Upper lobe of right lung (tissue), 1 donor: ENCODE measurements around the gene UQCR11. TPM values are rescaled to one million over a fixed set of nuclear protein-coding genes. Genes with fewer than 3 reads are reported as not detected.

ENCODE experiments used
- ATAC-seq: fragments of 200-7000 bp; cut with Tn5 transposase; one replicate; pipeline ENCODE4 v1.9.1; 2020; ENCODE audit warnings: mild to moderate bottlenecking, moderate library complexity
- DNase-seq: peaks from one replicate; pipeline ENCODE4 v3.0.0-alpha.2; 2020
- H3K27ac ChIP-seq: fragments of 200-600 bp; one replicate; pipeline ENCODE4 v1.8.0; 2022
- H3K27me3 ChIP-seq: fragments of 200-600 bp; one replicate; pipeline ENCODE4 v1.8.0; 2022; ENCODE audit warnings: mild to moderate bottlenecking
- H3K36me3 ChIP-seq: fragments of 200-600 bp; one replicate; pipeline ENCODE4 v1.8.0; 2022
- H3K4me1 ChIP-seq: fragments of 200-600 bp; one replicate; pipeline ENCODE4 v1.8.0; 2022
- H3K4me3 ChIP-seq: fragments of 200-600 bp; one replicate; pipeline ENCODE4 v1.8.0; 2022; ENCODE audit warnings: mild to moderate bottlenecking
- H3K9me3 ChIP-seq: fragments of 200-600 bp; one replicate; pipeline ENCODE4 v1.8.0; 2022
- CTCF ChIP-seq: fragments of 200-600 bp; IDR thresholded peaks from one replicate; pipeline ENCODE4 v1.8.0; 2022; ENCODE audit warnings: antibody characterized with exemption
- intact Hi-C: fragments of 100-400 bp; cut with DNase I; formaldehyde crosslinking; loops from one replicate; pipeline ENCODE4 v1.11.0; 2022
- total RNA-seq: library from RNA; stranded (reverse); fragmentation: NEBNext Ultra II Directional; extraction: Animal tissue kit (Norgen Biotek cat#: 25700); gene quantifications from one replicate; pipeline ENCODE4 v1.2.1, GENCODE V29; 2021
- donor health status: DM: no; HTN: yes; CAD: no; lungs with severe emphysema.

UQCR11 gene
- total RNA-seq, 1 donor from 2014 or later = 167 TPM

GRCh38 chr19:1554968-1555367, 50.3 kb downstream of the UQCR11 start:
- Histone ChIP-seq H3K9me3 (no peaks in the 10 kb centered on the region), H3K27me3 (no peaks in the 10 kb centered on the region), H3K4me1 (no peaks in the 10 kb centered on the region), H3K36me3 (no peaks in the 10 kb centered on the region), H3K4me3 (no peak overlapping the region), H3K27ac (no peak overlapping the region)
- DNase-seq (no peak), ATAC-seq (no peak)
- no peak for TF ChIP-seq CTCF
- intact Hi-C loops = no loop called here

- H3K9me3 ChIP-seq = no peaks in the 10 kb centered on the region
- no peaks in the 10 kb centered on the region for H3K36me3 ChIP-seq
- no peak overlapping the region for H3K27ac ChIP-seq
- no peaks in the 10 kb centered on the region for H3K4me1 ChIP-seq
- no peaks in the 10 kb centered on the region for H3K27me3 ChIP-seq
- no peak for DNase-seq
- H3K4me3 ChIP-seq = no peak overlapping the region
- ATAC-seq = no peak
- intact Hi-C loops = no loop called here
- TF ChIP-seq CTCF = no peak
These were observed 51.8 kb downstream of the UQCR11 start for GRCh38 chr19:1553415-1553814.

GRCh38 chr19:1551068-1552040, 53.9 kb downstream of the UQCR11 start:
- no peak for TF ChIP-seq CTCF
- Histone ChIP-seq H3K36me3 (no peaks in the 10 kb centered on the region), H3K9me3 (no peaks in the 10 kb centered on the region), H3K27ac (no peak overlapping the region), H3K4me3 (no peak overlapping the region), H3K4me1 (no peaks in the 10 kb centered on the region), H3K27me3 (no peaks in the 10 kb centered on the region)
- DNase-seq = no peak
- intact Hi-C loops = no loop called here
- ATAC-seq = no peak

GRCh38 chr19:1549332-1549945, 55.8 kb downstream of the UQCR11 start:
- H3K27me3 ChIP-seq = no peaks in the 10 kb centered on the region
- ATAC-seq = no peak
- H3K9me3 ChIP-seq = no peaks in the 10 kb centered on the region
- H3K4me1 ChIP-seq = peaks cover 4% of the 10 kb centered on the region
- DNase-seq = no peak
- no peak overlapping the region for H3K27ac ChIP-seq
- TF ChIP-seq CTCF = no peak
- intact Hi-C loops = loop anchor here (10.0 kb wide), 2 partner anchors 125 to 215 kb away; no protein-coding TSS in a partner anchor
- no peak overlapping the region for H3K4me3 ChIP-seq
- no peaks in the 10 kb centered on the region for H3K36me3 ChIP-seq

Other genes with a start within 250 kb of the UQCR11 start
- gene NDUFS7, start 221.6 kb downstream of the UQCR11 start, total RNA-seq = 78.2 TPM
- 7.1 TPM for gene GAMT, start 203.9 kb downstream of the UQCR11 start, total RNA-seq
- 98.7 TPM for gene DAZAP1, start 197.9 kb downstream of the UQCR11 start, total RNA-seq
- gene RPS15, start 167.1 kb downstream of the UQCR11 start, total RNA-seq = 841 TPM
- 0.20 TPM for gene APC2, start 155.3 kb downstream of the UQCR11 start, total RNA-seq
- 26.3 TPM for gene C19orf25, start 126.2 kb downstream of the UQCR11 start, total RNA-seq
- gene PCSK4, start 115.1 kb downstream of the UQCR11 start, total RNA-seq = 4.3 TPM
- gene REEP6, start 114.3 kb downstream of the UQCR11 start, total RNA-seq = 1.2 TPM
- gene ADAMTSL5, start 92.4 kb downstream of the UQCR11 start, total RNA-seq = 4.8 TPM
- gene PLK5, start 81.4 kb downstream of the UQCR11 start, total RNA-seq = not detected
- 25.3 TPM for gene MEX3D, start 37.1 kb downstream of the UQCR11 start, total RNA-seq
- 78.7 TPM for gene MBD3, start 12.6 kb downstream of the UQCR11 start, total RNA-seq
- gene TCF3, start 47.2 kb upstream of the UQCR11 start, total RNA-seq = 43.2 TPM
- gene ONECUT3, start 148.0 kb upstream of the UQCR11 start, total RNA-seq = not detected
- gene ATP8B3, start 206.8 kb upstream of the UQCR11 start, total RNA-seq = 0.64 TPM
- 37.2 TPM for gene REXO1, start 243.0 kb upstream of the UQCR11 start, total RNA-seq